DLD1 (cell line): Measurements from ENCODE around the gene CIDEB.
"Not testable (repeated sequence)": the region's sequence is repeated elsewhere in the genome, so short reads cannot be mapped to it uniquely, and the experiment has no call there.

Source experiments
- in situ Hi-C: cut with HindIII; loops from 2 replicates; pipeline ENCODE4 v1.10.0; 2017; ENCODE audit warnings: low sequenced_read_pairs

CIDEB gene

GRCh38 chr14:24307575-24308341 lies at the start of gene CIDEB:
Gene CIDEB, minus strand, starts transcription at chr14:24307977. Its CDS starts 119 bp downstream, at chr14:24307858.
- in situ Hi-C loops: no loop called here

GRCh38 chr14:24356208-24356607 lies 48.4 kb upstream of the CIDEB start:
- in situ Hi-C loops: no loop called here

GRCh38 chr14:24355009-24355408 lies 47.2 kb upstream of the CIDEB start:
- in situ Hi-C loops: no loop called here

- in situ Hi-C loops: not testable (repeated sequence)
These were observed 46.7 kb upstream of the CIDEB start for GRCh38 chr14:24354482-24354825.

GRCh38 chr14:24353559-24354481 lies 46.0 kb upstream of the CIDEB start:
- in situ Hi-C loops: no loop called here

- in situ Hi-C loops: no loop called here
These were observed 43.7 kb upstream of the CIDEB start for GRCh38 chr14:24351517-24351916.

GRCh38 chr14:24349742-24350141 lies 42.0 kb upstream of the CIDEB start:
- in situ Hi-C loops: no loop called here

- in situ Hi-C loops: no loop called here
These were observed 40.4 kb upstream of the CIDEB start for GRCh38 chr14:24348186-24348585.

- in situ Hi-C loops: no loop called here
These were observed 39.4 kb upstream of the CIDEB start for GRCh38 chr14:24347134-24347533.

- in situ Hi-C loops: no loop called here
These were observed 36.3 kb upstream of the CIDEB start for GRCh38 chr14:24343795-24344660.

GRCh38 chr14:24342889-24343288 lies 35.1 kb upstream of the CIDEB start:
- in situ Hi-C loops: no loop called here

- in situ Hi-C loops: no loop called here
These were observed 32.8 kb upstream of the CIDEB start for GRCh38 chr14:24340606-24341005.

GRCh38 chr14:24339284-24340151 lies 31.7 kb upstream of the CIDEB start, which contains the start of gene RIPK3:
Gene RIPK3, minus strand, starts transcription at chr14:24339991. Its CDS starts 165 bp downstream, at chr14:24339826.
- in situ Hi-C loops: loop anchor here (5.0 kb wide), 1 partner anchor 62 kb away; no protein-coding TSS in a partner anchor

GRCh38 chr14:24338843-24339242 lies 31.1 kb upstream of the CIDEB start:
- in situ Hi-C loops: loop anchor here (5.0 kb wide), 1 partner anchor 62 kb away; no protein-coding TSS in a partner anchor

- in situ Hi-C loops: loop anchor here (5.0 kb wide), 1 partner anchor 60 kb away; no protein-coding TSS in a partner anchor
These were observed 30.0 kb upstream of the CIDEB start for GRCh38 chr14:24337824-24338175.

- in situ Hi-C loops: loop anchor here (5.0 kb wide), 1 partner anchor 60 kb away; no protein-coding TSS in a partner anchor
These were observed 29.5 kb upstream of the CIDEB start for GRCh38 chr14:24337144-24337823.

- in situ Hi-C loops: loop anchor here (5.0 kb wide), 1 partner anchor 58 kb away; no protein-coding TSS in a partner anchor
These were observed 27.8 kb upstream of the CIDEB start for GRCh38 chr14:24335461-24336171.
